Progenitor cell of endocrine pancreas (in vitro differentiated cells): ENCODE results near the gene MROH8. TPM values are rescaled to one million over a fixed set of nuclear protein-coding genes. Genes with fewer than 3 reads are reported as not detected.

Experiments
- DNase-seq: peaks from one replicate; pipeline ENCODE4 v3.0.0; 2021; ENCODE audit warnings: low spot score; ENCODE audit not compliant: unreplicated experiment
- H3K27ac Mint-ChIP-seq: 2 replicates; pipeline ENCODE4 v1.8.0; 2021; ENCODE audit warnings: mild to moderate bottlenecking, moderate library complexity, mixed read lengths
- H3K27me3 Mint-ChIP-seq: 2 replicates; pipeline ENCODE4 v1.8.0; 2021; ENCODE audit warnings: mixed read lengths
- H3K36me3 Mint-ChIP-seq: 2 replicates; pipeline ENCODE4 v1.8.0; 2022; ENCODE audit warnings: mixed read lengths; ENCODE audit not compliant: insufficient read depth
- H3K4me1 Mint-ChIP-seq: 2 replicates; pipeline ENCODE4 v1.8.0; 2021; ENCODE audit warnings: low read depth, mixed read lengths
- H3K4me3 Mint-ChIP-seq: 2 replicates; pipeline ENCODE4 v1.8.0; 2021; ENCODE audit warnings: low read depth, mild to moderate bottlenecking, moderate library complexity, mixed read lengths
- H3K9me3 Mint-ChIP-seq: 2 replicates; pipeline ENCODE4 v1.8.0; 2021; ENCODE audit warnings: low read depth, mixed read lengths
- CTCF ChIP-seq: fragments of 200-600 bp; sonication (generic); IDR thresholded peaks from one replicate; pipeline ENCODE4 v1.5.0; 2021; ENCODE audit warnings: antibody characterized with exemption, mild to moderate bottlenecking; ENCODE audit not compliant: unreplicated experiment
- total RNA-seq: library from RNA; stranded (reverse); gene quantifications from 2 replicates; pipeline ENCODE4 v1.2.1, GENCODE V29; 2021

MROH8 gene
- total RNA-seq, 1 donor from 2014 or later, result 5.7 TPM

GRCh38 chr20:37163832-37164554 is 15.4 kb downstream of the MROH8 start:
- Mint-ChIP-seq H3K4me1 (no peaks in the 10 kb centered on the region), H3K36me3 (no peaks in the 10 kb centered on the region)

DNA sequence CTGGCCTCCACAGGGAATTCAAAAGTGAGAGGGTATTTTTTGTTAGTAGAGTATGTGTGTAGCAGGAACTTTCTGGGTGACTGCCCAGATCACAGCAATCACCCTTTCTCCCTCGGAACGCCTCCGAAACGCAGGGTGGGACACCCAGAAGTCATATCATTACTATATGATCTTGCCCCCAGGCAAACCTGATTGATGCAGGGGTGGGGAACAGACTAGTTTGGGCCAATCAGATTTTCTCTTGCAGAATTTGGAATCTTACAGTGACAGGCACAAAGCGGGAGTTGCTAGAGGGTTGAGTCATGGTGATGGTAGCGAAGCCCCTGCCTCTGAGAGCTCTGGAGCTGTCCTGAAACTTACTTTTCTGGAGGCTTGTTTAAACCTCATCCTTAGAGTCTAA is 16.7 kb downstream of the MROH8 start:
- no peak for TF ChIP-seq CTCF
- Mint-ChIP-seq H3K4me3 (no peak overlapping the region), H3K27ac (no peak overlapping the region), H3K4me1 (no peaks in the 10 kb centered on the region), H3K9me3 (no peaks in the 10 kb centered on the region), H3K27me3 (peaks cover 9% of the 10 kb centered on the region), H3K36me3 (no peaks in the 10 kb centered on the region)
- DNase-seq, result no peak

More at GRCh38 chr20:37163832-37164554, 15.4 kb downstream of the MROH8 start:
- TF ChIP-seq CTCF, result no peak
- Mint-ChIP-seq H3K4me3 (no peak overlapping the region), H3K27ac (no peak overlapping the region), H3K9me3 (no peaks in the 10 kb centered on the region), H3K27me3 (peaks cover 9% of the 10 kb centered on the region)
- DNase-seq, result no peak

DNA sequence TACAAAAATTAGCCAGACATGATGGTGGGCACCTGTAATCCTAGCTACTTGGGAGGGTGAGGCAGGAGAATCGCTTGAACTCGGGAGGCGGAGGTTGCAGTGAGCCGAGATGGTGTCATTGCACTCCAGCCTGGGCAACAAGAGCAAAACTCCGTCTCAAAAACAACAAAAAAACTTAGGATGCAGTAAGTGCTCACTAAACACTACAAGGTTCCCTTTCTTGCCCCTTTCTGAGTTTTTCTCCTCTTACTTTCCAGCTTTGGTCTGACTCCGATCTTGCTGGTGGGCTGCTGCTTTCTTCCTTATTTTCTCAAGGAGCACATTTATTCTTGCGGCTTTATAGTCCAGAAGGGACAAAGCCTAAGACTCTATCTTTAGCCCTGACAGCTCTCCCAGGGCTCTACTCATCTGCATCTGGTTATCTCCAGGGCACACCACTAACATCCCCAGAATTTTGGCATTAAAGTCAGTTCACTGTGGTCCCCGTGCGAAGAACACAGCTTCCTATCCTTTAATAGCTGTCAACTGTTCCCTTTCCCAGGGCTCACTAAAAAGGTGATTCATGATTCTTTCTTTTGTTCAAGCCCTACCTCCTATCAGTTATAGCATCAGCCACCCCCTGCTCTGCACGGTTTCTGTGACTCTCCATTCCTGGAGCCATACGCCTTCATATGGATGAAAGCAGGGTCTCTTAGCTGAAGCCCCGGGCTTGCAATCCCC is 17.4 kb downstream of the MROH8 start:
- H3K27me3 Mint-ChIP-seq, result peaks cover 9% of the 10 kb centered on the region
- no peaks in the 10 kb centered on the region for H3K9me3 Mint-ChIP-seq
- no peak for TF ChIP-seq CTCF
- no peaks in the 10 kb centered on the region for H3K36me3 Mint-ChIP-seq
- H3K27ac Mint-ChIP-seq, result no peak overlapping the region
- no peak overlapping the region for H3K4me3 Mint-ChIP-seq
- no peak for DNase-seq
- H3K4me1 Mint-ChIP-seq, result no peaks in the 10 kb centered on the region

GRCh38 chr20:37160683-37161082 is 18.7 kb downstream of the MROH8 start:
- H3K36me3 Mint-ChIP-seq, result no peaks in the 10 kb centered on the region
- no peak for TF ChIP-seq CTCF
- no peak for DNase-seq
- peak overlapping the region; percentile 38 for H3K27ac Mint-ChIP-seq
- H3K4me3 Mint-ChIP-seq, result no peak overlapping the region
- H3K4me1 Mint-ChIP-seq, result no peaks in the 10 kb centered on the region
- H3K27me3 Mint-ChIP-seq, result peaks cover 9% of the 10 kb centered on the region
- no peaks in the 10 kb centered on the region for H3K9me3 Mint-ChIP-seq

GRCh38 chr20:37158248-37158647 is 21.1 kb downstream of the MROH8 start:
- no peaks in the 10 kb centered on the region for H3K9me3 Mint-ChIP-seq
- H3K27ac Mint-ChIP-seq, result no peak overlapping the region
- H3K27me3 Mint-ChIP-seq, result peaks cover 9% of the 10 kb centered on the region
- peaks cover 3% of the 10 kb centered on the region for H3K36me3 Mint-ChIP-seq
- no peak for TF ChIP-seq CTCF
- DNase-seq, result no peak
- no peaks in the 10 kb centered on the region for H3K4me1 Mint-ChIP-seq
- H3K4me3 Mint-ChIP-seq, result no peak overlapping the region
